Memory B cell (primary cell): ENCODE results near the gene CDK15.

Experiments used
- ATAC-seq: fragments of 150-1000 bp; cut with Tn5 transposase; 2 replicates; pipeline ENCODE4 v1.10.0; 2021; ENCODE audit warnings: low read depth, mild to moderate bottlenecking, moderate library complexity
- DNase-seq, 2 donors: peaks; one replicate each; pipeline ENCODE4 v3.0.0; 2022; ENCODE audit warnings: low spot score in 2 of 2
- H3K27ac Mint-ChIP-seq: one replicate; pipeline ENCODE4 v1.8.0; 2022; ENCODE audit warnings: mild to moderate bottlenecking, moderate library complexity, mixed read lengths
- H3K27me3 Mint-ChIP-seq: one replicate; pipeline ENCODE4 v1.8.0; 2022; ENCODE audit warnings: mixed read lengths
- H3K36me3 Mint-ChIP-seq: one replicate; pipeline ENCODE4 v1.8.0; 2022; ENCODE audit warnings: mild to moderate bottlenecking, mixed read lengths
- H3K4me1 Mint-ChIP-seq: one replicate; pipeline ENCODE4 v1.8.0; 2022; ENCODE audit warnings: mixed read lengths
- H3K4me3 Mint-ChIP-seq: one replicate; pipeline ENCODE4 v1.8.0; 2022; ENCODE audit warnings: mild to moderate bottlenecking, moderate library complexity, mixed read lengths
- H3K9me3 Mint-ChIP-seq: one replicate; pipeline ENCODE4 v1.8.0; 2022; ENCODE audit warnings: mixed read lengths

The CDK15 gene

DNA sequence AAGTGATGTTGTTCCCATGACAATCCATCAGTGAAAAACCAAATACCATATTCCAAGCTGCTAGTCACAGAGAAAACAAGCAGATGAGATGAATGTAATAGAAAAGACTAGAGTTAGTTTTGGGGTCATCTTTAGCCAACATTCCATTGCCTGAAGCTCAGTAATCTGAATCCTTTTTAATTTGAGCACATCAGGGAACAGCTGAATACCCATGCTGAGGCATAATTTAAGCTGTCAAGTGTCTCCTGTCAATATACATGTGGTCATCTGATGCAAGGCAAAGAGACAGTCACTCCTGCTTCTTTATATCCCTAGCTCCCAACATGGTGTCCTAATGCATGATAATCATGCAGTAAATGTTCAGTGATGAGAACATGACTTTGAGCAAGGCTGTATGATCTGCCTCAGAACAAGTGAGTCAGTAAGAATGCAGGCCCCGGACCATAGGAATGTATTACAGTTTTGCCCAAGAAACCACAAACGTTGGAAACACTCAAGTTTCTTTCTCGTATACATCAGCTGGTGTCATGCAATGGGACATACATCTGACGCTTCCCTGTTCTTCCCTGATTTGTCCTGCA is 48.0 kb downstream of the CDK15 start:
- H3K4me1 Mint-ChIP-seq: no peaks in the 10 kb centered on the region
- H3K36me3 Mint-ChIP-seq: no peaks in the 10 kb centered on the region
- DNase-seq (no peak), ATAC-seq (no peak)
- peaks cover 11% of the 10 kb centered on the region for H3K27me3 Mint-ChIP-seq
- H3K4me3 Mint-ChIP-seq: no peak overlapping the region
- H3K9me3 Mint-ChIP-seq: no peaks in the 10 kb centered on the region
- no peak overlapping the region for H3K27ac Mint-ChIP-seq

DNA sequence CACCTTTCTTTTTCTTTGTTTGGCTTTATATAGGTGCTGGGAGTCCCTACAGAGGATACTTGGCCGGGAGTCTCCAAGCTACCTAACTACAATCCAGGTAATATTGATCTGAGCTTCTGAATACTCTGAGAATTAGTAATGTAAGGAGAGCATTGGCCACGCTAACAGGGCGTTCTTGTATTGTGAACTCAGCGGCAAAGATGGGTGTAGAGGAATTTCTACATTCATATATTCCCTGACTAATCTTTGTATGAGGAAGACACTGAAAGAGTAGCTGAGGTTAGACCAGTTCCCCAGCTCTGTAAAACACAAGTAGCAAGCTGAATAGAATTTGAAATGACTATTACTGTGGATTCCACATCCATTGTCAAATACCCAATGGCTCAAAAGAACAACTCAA is 48.5 kb downstream of the CDK15 start:
- H3K9me3 Mint-ChIP-seq: no peaks in the 10 kb centered on the region
- H3K4me3 Mint-ChIP-seq: no peak overlapping the region
- ATAC-seq (no peak), DNase-seq (no peak)
- no peaks in the 10 kb centered on the region for H3K36me3 Mint-ChIP-seq
- H3K27ac Mint-ChIP-seq: no peak overlapping the region
- no peaks in the 10 kb centered on the region for H3K4me1 Mint-ChIP-seq
- H3K27me3 Mint-ChIP-seq: peaks cover 11% of the 10 kb centered on the region

DNA sequence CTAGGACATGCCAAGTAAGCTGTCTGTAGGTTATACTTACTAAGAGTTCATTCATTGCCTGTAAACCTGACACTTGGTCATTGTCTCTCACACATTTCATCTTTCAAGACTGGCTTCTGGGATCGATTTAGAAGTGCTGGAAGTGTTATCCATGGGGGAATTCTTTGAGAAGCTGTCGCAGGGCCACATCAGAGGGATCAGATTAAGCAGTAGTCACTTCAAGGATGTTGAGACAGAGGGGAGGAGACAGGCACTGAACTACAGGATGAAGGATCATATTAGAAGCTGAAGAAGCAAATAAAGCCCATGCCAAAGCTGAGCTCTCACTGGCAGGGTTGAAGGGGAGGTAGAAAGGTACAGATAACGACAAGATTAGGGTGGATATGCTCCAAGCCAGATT is 49.0 kb downstream of the CDK15 start:
- H3K36me3 Mint-ChIP-seq: no peaks in the 10 kb centered on the region
- H3K27ac Mint-ChIP-seq: no peak overlapping the region
- H3K9me3 Mint-ChIP-seq: no peaks in the 10 kb centered on the region
- no peaks in the 10 kb centered on the region for H3K4me1 Mint-ChIP-seq
- H3K27me3 Mint-ChIP-seq: peaks cover 11% of the 10 kb centered on the region
- DNase-seq (no peak), ATAC-seq (no peak)
- H3K4me3 Mint-ChIP-seq: no peak overlapping the region

DNA sequence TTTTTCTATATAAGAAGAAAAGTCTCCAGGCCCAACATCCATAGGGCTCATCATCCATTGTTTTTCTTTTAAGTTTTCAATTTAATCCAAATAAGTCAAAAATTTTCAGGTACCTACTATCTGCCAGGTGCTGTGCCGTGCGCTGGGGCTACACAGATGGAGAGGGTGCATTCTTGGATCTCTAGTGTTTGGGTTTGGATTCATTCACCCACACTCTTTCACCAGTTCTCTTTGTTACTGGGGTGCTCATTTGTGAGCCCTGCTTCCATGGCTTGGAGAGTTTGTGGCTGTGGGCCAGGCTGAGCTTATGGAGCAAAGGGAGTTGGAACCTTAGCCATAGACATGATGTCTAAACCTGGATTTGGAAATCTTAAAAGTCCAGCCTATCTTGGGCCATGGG is 51.0 kb downstream of the CDK15 start:
- no peak overlapping the region for H3K27ac Mint-ChIP-seq
- no peak overlapping the region for H3K4me3 Mint-ChIP-seq
- H3K27me3 Mint-ChIP-seq: peaks cover 15% of the 10 kb centered on the region
- H3K36me3 Mint-ChIP-seq: no peaks in the 10 kb centered on the region
- ATAC-seq (no peak), DNase-seq (no peak)
- H3K4me1 Mint-ChIP-seq: peaks cover 4% of the 10 kb centered on the region
- no peaks in the 10 kb centered on the region for H3K9me3 Mint-ChIP-seq

DNA sequence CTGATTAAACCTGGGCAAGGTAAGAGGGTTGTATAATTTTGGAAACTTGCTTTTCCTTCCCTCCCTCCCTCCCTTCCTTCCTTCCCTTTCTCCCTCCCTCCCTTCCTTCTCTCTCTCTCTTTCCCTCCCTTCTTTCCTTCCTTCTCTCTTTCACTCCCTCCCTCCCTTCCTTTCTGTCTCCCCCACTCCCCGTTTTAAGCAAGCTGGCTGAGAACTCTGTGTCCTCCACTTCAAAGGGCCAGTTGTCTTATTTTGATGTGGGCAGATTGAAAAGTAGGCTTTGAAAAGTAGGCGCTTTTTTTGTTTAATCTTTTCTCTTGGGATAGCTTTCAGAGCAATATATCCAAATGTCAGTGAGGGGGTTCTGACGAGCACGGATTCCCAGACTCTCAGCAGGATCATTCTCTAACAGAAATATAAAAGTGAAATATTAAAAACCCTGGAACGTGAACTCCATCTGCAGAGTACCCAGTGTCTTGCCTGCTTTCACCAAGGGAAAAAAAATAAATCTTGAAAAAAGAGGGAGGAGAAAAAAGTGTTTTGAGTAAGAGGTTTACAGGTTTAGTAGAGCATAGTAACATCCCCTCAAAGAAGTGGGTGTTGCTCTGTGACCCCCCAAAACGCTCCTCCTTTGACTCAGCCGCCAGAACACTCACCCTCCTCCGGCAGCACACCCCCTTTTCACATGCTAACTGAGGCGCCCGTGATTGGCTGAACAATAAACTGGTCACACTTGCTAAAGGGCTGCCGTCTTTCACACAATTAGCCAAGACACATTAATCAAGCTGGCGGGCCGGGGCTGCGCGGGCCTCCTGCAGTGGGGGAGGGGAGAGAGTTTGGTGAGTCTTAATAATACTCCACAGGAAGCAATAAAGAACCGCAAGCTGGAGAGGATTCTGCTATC is 52.2 kb downstream of the CDK15 start:
- Mint-ChIP-seq H3K4me1 (peaks cover 4% of the 10 kb centered on the region), H3K4me3 (no peak overlapping the region), H3K27ac (no peak overlapping the region), H3K36me3 (no peaks in the 10 kb centered on the region), H3K9me3 (no peaks in the 10 kb centered on the region), H3K27me3 (peaks cover 15% of the 10 kb centered on the region)
- ATAC-seq: no peak
- DNase-seq: no peak

DNA sequence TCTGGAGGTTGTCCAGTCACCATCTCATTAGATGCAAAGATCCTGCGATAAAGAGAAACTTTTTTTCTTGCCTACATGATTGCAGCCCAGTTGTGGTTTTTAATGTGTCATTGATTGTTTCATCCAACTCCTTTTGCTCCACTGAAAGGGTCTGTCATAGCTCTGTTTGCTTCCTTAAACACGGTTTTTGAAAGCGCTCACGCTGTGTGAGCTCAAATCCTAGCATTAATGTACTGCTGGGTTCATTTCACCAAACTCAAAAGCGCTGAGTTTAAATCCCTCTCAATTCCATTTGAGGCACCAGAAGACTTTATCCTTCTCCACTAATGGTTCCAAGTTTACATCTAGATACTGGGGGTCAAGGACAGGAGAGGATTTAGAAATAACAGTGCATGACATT is 53.6 kb downstream of the CDK15 start:
- H3K36me3 Mint-ChIP-seq: no peaks in the 10 kb centered on the region
- ATAC-seq (no peak), DNase-seq (no peak)
- H3K4me1 Mint-ChIP-seq: peaks cover 4% of the 10 kb centered on the region
- H3K9me3 Mint-ChIP-seq: no peaks in the 10 kb centered on the region
- peaks cover 16% of the 10 kb centered on the region for H3K27me3 Mint-ChIP-seq
- H3K4me3 Mint-ChIP-seq: no peak overlapping the region
- no peak overlapping the region for H3K27ac Mint-ChIP-seq

DNA sequence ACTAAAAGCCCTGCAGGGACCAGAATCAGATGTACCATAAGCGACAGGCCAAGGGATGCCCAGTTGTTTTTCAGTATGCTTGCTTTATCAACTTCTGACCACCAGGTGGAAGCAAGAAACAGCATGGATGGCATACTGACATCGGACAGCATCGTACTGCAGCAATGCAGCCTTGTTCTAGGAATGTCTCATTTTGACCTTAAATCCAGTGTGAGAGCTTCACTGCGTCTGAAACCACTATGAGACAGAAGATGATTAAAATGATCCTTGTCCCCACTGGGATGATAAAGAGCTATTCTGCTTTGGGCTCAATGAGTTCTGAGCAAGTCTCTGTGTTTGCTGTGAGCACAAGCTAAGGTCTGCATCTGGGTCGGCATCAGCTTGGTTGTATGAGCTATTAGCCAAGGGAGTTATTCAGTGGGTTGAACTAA is 54.3 kb downstream of the CDK15 start:
- peaks cover 13% of the 10 kb centered on the region for H3K27me3 Mint-ChIP-seq
- H3K4me1 Mint-ChIP-seq: peaks cover 4% of the 10 kb centered on the region
- DNase-seq (peak; percentile 48 to 52), ATAC-seq (peak; percentile 84)
- no peak overlapping the region for H3K27ac Mint-ChIP-seq
- H3K9me3 Mint-ChIP-seq: no peaks in the 10 kb centered on the region
- no peak overlapping the region for H3K4me3 Mint-ChIP-seq
- H3K36me3 Mint-ChIP-seq: no peaks in the 10 kb centered on the region

DNA sequence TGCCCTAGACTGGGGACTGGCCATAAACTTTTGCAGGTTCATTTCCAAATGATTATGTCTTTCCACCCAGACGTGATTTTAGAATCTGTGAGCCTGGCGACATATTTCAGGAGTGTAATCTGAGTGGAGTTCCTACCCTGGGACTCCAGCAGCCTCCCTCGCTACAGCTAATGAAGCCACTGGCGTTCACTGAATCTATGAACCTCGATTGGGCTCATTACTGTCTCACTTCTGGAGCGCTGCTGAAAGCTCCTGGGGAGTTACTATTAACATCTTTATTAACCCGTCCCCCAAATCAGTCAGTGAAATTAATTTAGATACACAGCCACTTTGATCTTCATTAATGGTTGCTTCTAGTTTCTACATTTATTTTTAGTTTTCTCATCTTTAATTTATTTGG is 56.5 kb downstream of the CDK15 start:
- Mint-ChIP-seq H3K4me3 (no peak overlapping the region), H3K27me3 (peaks cover 12% of the 10 kb centered on the region), H3K9me3 (no peaks in the 10 kb centered on the region), H3K36me3 (no peaks in the 10 kb centered on the region), H3K27ac (no peak overlapping the region), H3K4me1 (peaks cover 4% of the 10 kb centered on the region)
- DNase-seq: no peak
- ATAC-seq: no peak

DNA sequence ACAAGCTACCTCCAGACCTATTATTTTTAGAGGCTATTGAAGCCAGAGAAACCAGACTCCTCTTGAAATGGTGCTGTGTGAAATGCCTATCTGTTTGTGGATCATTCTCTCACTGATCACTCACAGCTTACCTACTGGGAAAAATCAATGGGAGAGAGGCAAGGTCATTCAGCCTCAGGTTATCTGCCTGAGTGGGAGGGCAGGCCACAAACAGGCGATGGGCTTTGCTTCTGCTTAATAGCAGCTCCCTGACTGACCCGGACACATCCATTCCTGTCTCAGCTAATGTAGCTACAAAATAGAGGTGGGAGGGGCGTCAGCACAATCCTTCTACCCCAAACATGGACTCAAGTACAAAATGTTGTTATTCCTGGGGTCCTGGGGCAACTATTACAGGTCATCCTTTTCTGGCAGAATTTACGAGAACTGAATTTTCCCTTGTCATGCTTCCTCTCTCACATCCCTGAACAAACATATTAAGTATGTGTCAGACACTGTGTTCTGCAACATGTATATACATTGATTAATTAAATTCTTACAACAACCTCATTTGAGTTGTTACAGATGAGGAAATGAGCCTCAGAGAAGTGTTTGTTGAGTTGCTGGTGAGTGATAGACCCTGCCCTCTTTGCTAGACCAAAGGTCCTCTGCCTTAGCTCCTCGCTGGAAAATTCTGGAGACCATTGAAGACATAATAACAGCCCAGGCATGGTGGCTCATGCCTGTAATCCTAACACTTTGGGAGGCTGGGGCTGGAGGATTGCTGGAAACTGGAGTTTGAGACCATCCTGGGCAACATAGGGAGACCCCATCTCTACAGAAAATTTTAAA is 60.5 kb downstream of the CDK15 start:
- H3K9me3 Mint-ChIP-seq: peaks cover 2% of the 10 kb centered on the region
- H3K36me3 Mint-ChIP-seq: no peaks in the 10 kb centered on the region
- H3K27ac Mint-ChIP-seq: no peak overlapping the region
- no peak overlapping the region for H3K4me3 Mint-ChIP-seq
- DNase-seq: no peak
- peaks cover 15% of the 10 kb centered on the region for H3K27me3 Mint-ChIP-seq
- H3K4me1 Mint-ChIP-seq: no peaks in the 10 kb centered on the region
- ATAC-seq: no peak

DNA sequence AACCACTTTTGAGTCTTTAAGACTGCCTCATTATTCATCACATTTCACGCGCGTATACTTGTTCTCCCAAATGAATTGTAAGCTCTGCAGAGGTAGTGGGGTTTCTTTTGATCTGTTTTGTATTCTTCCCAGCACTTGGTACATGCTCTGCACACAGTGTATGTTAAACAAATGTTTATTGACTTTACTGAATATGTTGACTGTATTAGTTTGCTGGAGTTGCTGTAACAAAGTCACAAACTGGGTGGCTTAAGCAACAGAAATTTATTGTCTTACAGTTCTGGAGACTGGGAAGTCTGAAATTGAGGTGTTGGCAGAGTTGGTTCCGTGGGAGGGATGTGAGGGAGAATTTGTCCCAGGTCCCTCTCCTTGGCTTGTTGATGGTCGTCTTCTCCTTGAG is 65.1 kb downstream of the CDK15 start:
- ATAC-seq: no peak
- H3K36me3 Mint-ChIP-seq: no peaks in the 10 kb centered on the region

DNA sequence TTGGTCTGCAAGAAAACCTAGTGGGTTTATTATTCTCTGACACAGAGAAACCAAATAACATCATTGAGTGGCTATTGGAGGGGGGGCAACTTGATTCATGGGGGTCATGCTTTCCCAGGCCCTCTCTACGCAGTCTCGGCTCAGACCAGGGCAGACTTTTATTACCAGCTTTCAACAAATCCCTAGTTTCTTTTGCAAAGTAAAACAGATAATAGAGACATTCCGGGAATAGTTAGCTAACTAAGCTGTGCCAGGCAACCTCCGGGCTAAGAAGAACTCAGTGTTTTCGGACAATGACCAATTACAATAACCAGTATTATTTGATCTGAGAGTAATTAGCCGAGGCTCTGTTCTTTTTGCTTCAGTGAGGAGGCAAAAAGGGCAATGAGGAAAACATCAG is 66.3 kb downstream of the CDK15 start:
- Mint-ChIP-seq H3K36me3 (no peaks in the 10 kb centered on the region), H3K27me3 (peaks cover 14% of the 10 kb centered on the region), H3K4me3 (no peak overlapping the region), H3K4me1 (no peaks in the 10 kb centered on the region), H3K9me3 (peaks cover 2% of the 10 kb centered on the region), H3K27ac (no peak overlapping the region)
- ATAC-seq (no peak), DNase-seq (no peak)

More for the DNA sequence above, 65.1 kb downstream of the CDK15 start:
- no peaks in the 10 kb centered on the region for H3K4me1 Mint-ChIP-seq
- no peak overlapping the region for H3K4me3 Mint-ChIP-seq
- H3K27ac Mint-ChIP-seq: no peak overlapping the region
- H3K27me3 Mint-ChIP-seq: peaks cover 14% of the 10 kb centered on the region
- DNase-seq: no peak
- peaks cover 2% of the 10 kb centered on the region for H3K9me3 Mint-ChIP-seq

DNA sequence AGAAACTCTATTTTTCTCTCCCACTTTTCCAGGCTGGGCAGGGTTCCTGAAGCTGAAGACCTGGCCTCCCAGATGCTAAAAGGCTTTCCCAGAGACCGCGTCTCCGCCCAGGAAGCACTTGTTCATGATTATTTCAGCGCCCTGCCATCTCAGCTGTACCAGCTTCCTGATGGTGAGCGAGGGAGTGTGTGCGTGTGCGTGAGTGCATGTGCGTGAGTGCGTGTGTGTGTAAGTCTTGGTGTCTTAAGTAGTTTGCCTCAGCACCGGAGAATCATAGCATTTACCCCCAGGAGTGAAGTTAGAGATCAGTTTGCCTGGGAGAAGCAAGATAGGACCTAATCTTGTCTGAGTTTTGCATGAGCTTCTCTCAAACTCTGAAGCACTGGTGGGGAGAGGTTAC is 73.7 kb downstream of the CDK15 start:
- H3K27ac Mint-ChIP-seq: no peak overlapping the region
- peaks cover 29% of the 10 kb centered on the region for H3K27me3 Mint-ChIP-seq
- H3K9me3 Mint-ChIP-seq: no peaks in the 10 kb centered on the region

DNA sequence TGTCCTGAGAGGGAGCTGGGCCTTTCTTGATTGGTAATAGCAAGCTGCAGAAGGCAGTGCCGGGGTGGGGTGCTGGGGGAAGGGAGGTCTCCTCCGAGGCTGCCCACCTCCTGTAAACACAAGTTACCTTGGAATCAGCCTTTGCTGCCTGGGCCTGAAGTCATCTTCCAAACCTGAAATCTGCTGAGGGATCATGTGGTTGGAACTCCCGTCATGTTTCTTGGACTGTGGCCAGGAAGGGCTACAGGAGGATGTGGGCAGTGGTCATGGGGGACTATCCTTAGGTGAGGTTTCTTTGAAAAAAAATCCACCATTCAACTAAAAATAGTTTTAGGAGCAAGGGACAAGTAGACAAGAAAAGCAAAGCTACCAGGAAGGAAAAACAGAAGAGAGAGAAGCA is 74.2 kb downstream of the CDK15 start:
- H3K27ac Mint-ChIP-seq: no peak overlapping the region
- peaks cover 10% of the 10 kb centered on the region for H3K4me1 Mint-ChIP-seq
- H3K36me3 Mint-ChIP-seq: no peaks in the 10 kb centered on the region
- H3K27me3 Mint-ChIP-seq: peaks cover 33% of the 10 kb centered on the region
- H3K9me3 Mint-ChIP-seq: no peaks in the 10 kb centered on the region
- H3K4me3 Mint-ChIP-seq: no peak overlapping the region
- no peak for DNase-seq
- no peak for ATAC-seq

More for the DNA sequence above, 73.7 kb downstream of the CDK15 start:
- H3K4me1 Mint-ChIP-seq: peaks cover 10% of the 10 kb centered on the region
- no peaks in the 10 kb centered on the region for H3K36me3 Mint-ChIP-seq
- DNase-seq: no peak
- ATAC-seq: no peak
- no peak overlapping the region for H3K4me3 Mint-ChIP-seq

DNA sequence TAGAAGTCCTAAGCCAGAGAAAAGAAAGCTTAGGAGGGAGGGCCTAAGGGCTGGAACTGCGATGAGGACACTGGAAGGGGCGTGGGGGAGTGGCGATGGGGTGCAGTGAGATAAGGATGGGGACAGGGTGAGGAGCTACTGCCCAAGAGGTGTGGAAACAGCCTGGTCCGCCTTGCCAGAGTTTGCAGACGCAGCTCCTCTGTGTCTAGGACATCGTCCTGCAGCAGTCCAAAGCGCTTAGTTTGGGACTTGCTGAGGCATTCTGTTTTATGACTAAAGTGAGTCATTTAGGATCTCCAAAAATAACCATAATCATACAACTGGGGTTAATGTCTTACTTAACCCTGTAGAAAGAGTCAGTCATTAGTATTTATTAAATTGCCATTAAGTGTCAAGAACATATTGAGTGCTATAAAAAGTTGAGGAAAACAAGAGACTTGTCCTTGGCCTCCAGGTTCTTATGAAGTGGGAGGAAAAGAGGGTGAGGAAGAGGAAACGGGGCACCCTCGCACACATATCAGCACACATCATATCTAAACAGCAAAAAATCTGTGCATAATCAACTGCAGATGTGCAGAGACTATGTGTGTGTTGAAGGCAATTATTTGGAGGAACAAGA is 74.8 kb downstream of the CDK15 start:
- Mint-ChIP-seq H3K9me3 (no peaks in the 10 kb centered on the region), H3K36me3 (no peaks in the 10 kb centered on the region), H3K27me3 (peaks cover 32% of the 10 kb centered on the region), H3K4me3 (no peak overlapping the region), H3K27ac (no peak overlapping the region), H3K4me1 (peaks cover 10% of the 10 kb centered on the region)
- DNase-seq (no peak), ATAC-seq (no peak)
